ENCODE results near the gene DVL3. TPM values are rescaled to one million over a fixed set of nuclear protein-coding genes. Genes with fewer than 3 reads are reported as not detected.

DVL3 gene
- polyA plus RNA-seq, 1 donor from 2014 or later, result 78.9 TPM

DNA sequence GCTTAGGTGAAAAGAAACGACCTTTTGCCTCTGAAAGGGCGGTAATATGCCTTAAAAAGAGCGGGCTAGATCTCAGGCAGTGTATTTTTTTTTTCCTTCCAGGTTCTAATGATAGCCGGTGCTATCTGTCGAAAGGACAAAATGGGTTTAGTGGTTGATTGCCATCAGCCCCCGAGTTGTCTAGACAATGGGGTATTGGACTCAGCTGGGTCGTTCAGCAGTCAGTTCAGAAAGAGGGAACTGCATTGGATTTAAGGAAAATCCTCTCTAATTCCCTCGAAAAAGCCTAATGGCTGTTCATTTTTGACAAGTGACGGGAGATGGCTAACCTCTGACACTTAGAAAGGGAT, 19.3 kb upstream of the DVL3 start:
- no peaks in the 10 kb centered on the region for H3K9me3 ChIP-seq (ENCODE audit: low read length)
- no peaks in the 10 kb centered on the region for H4K20me1 ChIP-seq (ENCODE audit: insufficient read depth)
- H3K36me3 ChIP-seq (ENCODE audit: insufficient read depth, low read length), result no peaks in the 10 kb centered on the region
- no peaks in the 10 kb centered on the region for H3K9me2 ChIP-seq (ENCODE audit: insufficient read depth, low read length)
- no peaks in the 10 kb centered on the region for H3K27me3 ChIP-seq (ENCODE audit: insufficient read depth, low read depth, low read length)
- peaks cover 24% of the 10 kb centered on the region for H3K79me2 ChIP-seq (replicated peaks; ENCODE audit: insufficient read depth, low read length)
- peaks cover 3% of the 10 kb centered on the region for H3F3A ChIP-seq (ENCODE audit: insufficient read depth, low read length, poor library complexity, severe bottlenecking)
- peak overlapping the region; percentile 75 for H3K4me3 ChIP-seq (ENCODE audit: low read length)
- H2AFZ ChIP-seq (ENCODE audit: low read depth, low read length), result peak overlapping the region; percentile 58
- H3K27ac ChIP-seq (ENCODE audit: low read length), result peak overlapping the region; percentile 79
- peak overlapping the region; percentile 81 for H3K9ac ChIP-seq (ENCODE audit: low read length)
- peak overlapping the region; percentile 83 for H3K4me2 ChIP-seq (ENCODE audit: low read length)
- TF ChIP-seq CTCF (IDR thresholded peaks at IDR 0.05; ENCODE audit: poor library complexity, severe bottlenecking) (no peak), EP300 (conservative IDR thresholded peaks at IDR 0.05; ENCODE audit: poor library complexity, severe bottlenecking) (no peak), POLR2AphosphoS5 (IDR thresholded peaks at IDR 0.05) (no peak), EZH2 (IDR thresholded peaks at IDR 0.05; ENCODE audit: borderline replicate concordance, insufficient read depth, low read length, poor library complexity, severe bottlenecking) (no peak), TAF1 (IDR thresholded peaks at IDR 0.05; ENCODE audit: low read depth) (no peak), MXI1 (conservative IDR thresholded peaks at IDR 0.05; ENCODE audit: poor library complexity, severe bottlenecking) (no peak), SMC3 (conservative IDR thresholded peaks at IDR 0.05; ENCODE audit: poor library complexity) (no peak)

DNA sequence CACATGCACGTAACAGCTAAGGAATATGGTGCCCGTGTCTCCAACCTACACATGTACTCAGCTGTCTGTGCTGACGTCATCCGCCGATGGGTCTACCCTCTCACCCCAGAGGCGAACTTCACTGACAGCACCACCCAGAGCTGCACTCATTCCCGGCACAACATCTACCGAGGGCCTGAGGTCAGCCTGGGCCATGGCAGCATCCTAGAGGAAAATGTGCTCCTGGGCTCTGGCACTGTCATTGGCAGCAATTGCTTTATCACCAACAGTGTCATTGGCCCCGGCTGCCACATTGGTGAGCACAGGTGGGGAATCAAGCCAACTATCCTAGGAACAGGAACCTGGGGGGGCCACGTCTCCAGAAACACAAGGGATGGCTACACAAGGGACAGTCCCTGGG, 14.7 kb upstream of the DVL3 start:
- H3K79me2 ChIP-seq (replicated peaks; ENCODE audit: insufficient read depth, low read length), result peaks cover 24% of the 10 kb centered on the region
- H3K27ac ChIP-seq (ENCODE audit: low read length), result no peak overlapping the region
- no peaks in the 10 kb centered on the region for H3F3A ChIP-seq (ENCODE audit: insufficient read depth, low read length, poor library complexity, severe bottlenecking)
- H3K9me3 ChIP-seq (ENCODE audit: low read length), result no peaks in the 10 kb centered on the region
- no peak overlapping the region for H3K9ac ChIP-seq (ENCODE audit: low read length)
- no peaks in the 10 kb centered on the region for H4K20me1 ChIP-seq (ENCODE audit: insufficient read depth)
- H3K9me2 ChIP-seq (ENCODE audit: insufficient read depth, low read length), result no peaks in the 10 kb centered on the region
- H3K4me2 ChIP-seq (ENCODE audit: low read length), result no peak overlapping the region
- H3K36me3 ChIP-seq (ENCODE audit: insufficient read depth, low read length), result no peaks in the 10 kb centered on the region
- no peak overlapping the region for H3K4me3 ChIP-seq (ENCODE audit: low read length)
- TF ChIP-seq MXI1 (conservative IDR thresholded peaks at IDR 0.05; ENCODE audit: poor library complexity, severe bottlenecking), result no peak
- no peak for TF ChIP-seq TAF1 (IDR thresholded peaks at IDR 0.05; ENCODE audit: low read depth)
- TF ChIP-seq CTCF (IDR thresholded peaks at IDR 0.05; ENCODE audit: poor library complexity, severe bottlenecking), result no peak
- TF ChIP-seq EP300 (conservative IDR thresholded peaks at IDR 0.05; ENCODE audit: poor library complexity, severe bottlenecking), result no peak
- TF ChIP-seq RAD21 (conservative IDR thresholded peaks at IDR 0.05), result no peak
- TF ChIP-seq POLR2AphosphoS5 (IDR thresholded peaks at IDR 0.05), result no peak
- TF ChIP-seq SMC3 (conservative IDR thresholded peaks at IDR 0.05; ENCODE audit: poor library complexity), result no peak
- no peak for TF ChIP-seq REST (IDR thresholded peaks at IDR 0.05; ENCODE audit: borderline replicate concordance)
- TF ChIP-seq EZH2 (IDR thresholded peaks at IDR 0.05; ENCODE audit: borderline replicate concordance, insufficient read depth, low read length, poor library complexity, severe bottlenecking), result no peak
- H3K27me3 ChIP-seq (ENCODE audit: insufficient read depth, low read depth, low read length), result no peaks in the 10 kb centered on the region
- no peak overlapping the region for H2AFZ ChIP-seq (ENCODE audit: low read depth, low read length)

Data from neural cell (in vitro differentiated cells).